Measurements from ENCODE around the gene CCNQ.
A peak's percentile ranks its signal among the peaks of the same experiment; 100 is the strongest.

CCNQ gene

GRCh38 chrX:153639177-153640044 is 40.5 kb upstream of the CCNQ start:
- no peak overlapping the region for H3K4me3 ChIP-seq (ENCODE audit: low read depth, low read length)
- TF ChIP-seq, protein P1, sequence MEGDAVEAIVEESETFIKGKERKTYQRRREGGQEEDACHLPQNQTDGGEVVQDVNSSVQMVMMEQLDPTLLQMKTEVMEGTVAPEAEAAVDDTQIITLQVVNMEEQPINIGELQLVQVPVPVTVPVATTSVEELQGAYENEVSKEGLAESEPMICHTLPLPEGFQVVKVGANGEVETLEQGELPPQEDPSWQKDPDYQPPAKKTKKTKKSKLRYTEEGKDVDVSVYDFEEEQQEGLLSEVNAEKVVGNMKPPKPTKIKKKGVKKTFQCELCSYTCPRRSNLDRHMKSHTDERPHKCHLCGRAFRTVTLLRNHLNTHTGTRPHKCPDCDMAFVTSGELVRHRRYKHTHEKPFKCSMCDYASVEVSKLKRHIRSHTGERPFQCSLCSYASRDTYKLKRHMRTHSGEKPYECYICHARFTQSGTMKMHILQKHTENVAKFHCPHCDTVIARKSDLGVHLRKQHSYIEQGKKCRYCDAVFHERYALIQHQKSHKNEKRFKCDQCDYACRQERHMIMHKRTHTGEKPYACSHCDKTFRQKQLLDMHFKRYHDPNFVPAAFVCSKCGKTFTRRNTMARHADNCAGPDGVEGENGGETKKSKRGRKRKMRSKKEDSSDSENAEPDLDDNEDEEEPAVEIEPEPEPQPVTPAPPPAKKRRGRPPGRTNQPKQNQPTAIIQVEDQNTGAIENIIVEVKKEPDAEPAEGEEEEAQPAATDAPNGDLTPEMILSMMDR (IDR thresholded peaks at IDR 0.05; ENCODE audit: insufficient read depth, low read depth, low read length, missing control alignments), result no peak
- DNase-seq (ENCODE audit: low read depth), result no peak

DNA sequence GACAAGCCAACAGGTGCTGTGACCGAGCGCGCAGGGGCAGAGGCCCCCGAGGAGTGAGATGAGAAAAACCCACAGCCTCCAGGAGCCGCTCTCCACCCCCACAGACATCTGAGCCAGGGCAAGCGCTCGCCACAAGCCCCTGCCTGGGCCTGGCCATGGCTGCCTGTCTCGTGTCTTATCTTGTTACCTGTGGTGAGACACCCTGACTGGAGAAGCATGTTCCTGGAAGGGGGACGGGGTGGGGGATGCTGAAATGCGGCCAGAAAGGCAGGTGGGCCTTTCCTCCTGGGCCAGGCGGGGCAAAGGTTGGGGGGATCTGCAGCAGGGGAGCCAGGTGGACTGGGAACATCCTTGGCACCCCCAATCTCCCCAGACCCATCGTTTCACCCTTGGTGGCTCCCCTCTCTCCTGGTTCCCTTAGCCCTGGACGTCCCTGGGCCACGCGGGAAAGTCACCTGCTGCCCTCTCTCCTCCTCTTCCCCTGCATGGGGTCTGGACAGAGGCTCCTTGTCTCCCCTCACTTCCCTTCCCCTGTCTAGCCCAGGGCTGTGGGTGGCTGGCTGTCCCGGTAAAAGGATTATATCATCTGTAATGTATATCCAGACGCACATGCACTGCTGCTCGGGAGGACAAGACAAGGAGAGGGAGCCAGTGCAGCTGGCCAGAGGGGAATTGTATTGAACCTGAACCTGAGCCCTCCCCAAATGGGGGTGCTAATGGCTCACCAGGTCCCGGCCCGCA is 39.7 kb upstream of the CCNQ start:
- TF ChIP-seq, protein P1 (IDR thresholded peaks at IDR 0.05; ENCODE audit: insufficient read depth, low read depth, low read length, missing control alignments), result no peak
- no peak for DNase-seq (ENCODE audit: low read depth)
- no peak overlapping the region for H3K4me3 ChIP-seq (ENCODE audit: low read depth, low read length)

DNA sequence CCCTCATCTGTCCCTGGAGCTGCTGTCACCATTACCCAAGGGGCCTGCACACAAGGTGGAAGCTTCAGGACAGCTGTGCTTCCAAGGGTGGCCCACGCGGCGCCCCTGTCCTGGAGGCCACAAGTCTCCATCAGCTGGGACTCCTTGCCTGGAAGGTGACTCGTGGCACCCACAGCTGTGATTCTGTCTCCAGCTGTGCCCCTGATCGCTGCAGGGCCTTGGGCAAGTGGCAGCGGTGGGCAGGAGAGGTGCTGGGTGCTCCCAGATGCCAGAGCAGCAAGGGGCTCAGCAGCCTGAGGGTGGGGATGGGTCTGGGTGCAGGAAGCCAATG is 39.1 kb upstream of the CCNQ start:
- no peak overlapping the region for H3K4me3 ChIP-seq (ENCODE audit: low read depth, low read length)
- no peak for DNase-seq (ENCODE audit: low read depth)
- TF ChIP-seq, protein P1 (IDR thresholded peaks at IDR 0.05; ENCODE audit: insufficient read depth, low read depth, low read length, missing control alignments), result no peak

DNA sequence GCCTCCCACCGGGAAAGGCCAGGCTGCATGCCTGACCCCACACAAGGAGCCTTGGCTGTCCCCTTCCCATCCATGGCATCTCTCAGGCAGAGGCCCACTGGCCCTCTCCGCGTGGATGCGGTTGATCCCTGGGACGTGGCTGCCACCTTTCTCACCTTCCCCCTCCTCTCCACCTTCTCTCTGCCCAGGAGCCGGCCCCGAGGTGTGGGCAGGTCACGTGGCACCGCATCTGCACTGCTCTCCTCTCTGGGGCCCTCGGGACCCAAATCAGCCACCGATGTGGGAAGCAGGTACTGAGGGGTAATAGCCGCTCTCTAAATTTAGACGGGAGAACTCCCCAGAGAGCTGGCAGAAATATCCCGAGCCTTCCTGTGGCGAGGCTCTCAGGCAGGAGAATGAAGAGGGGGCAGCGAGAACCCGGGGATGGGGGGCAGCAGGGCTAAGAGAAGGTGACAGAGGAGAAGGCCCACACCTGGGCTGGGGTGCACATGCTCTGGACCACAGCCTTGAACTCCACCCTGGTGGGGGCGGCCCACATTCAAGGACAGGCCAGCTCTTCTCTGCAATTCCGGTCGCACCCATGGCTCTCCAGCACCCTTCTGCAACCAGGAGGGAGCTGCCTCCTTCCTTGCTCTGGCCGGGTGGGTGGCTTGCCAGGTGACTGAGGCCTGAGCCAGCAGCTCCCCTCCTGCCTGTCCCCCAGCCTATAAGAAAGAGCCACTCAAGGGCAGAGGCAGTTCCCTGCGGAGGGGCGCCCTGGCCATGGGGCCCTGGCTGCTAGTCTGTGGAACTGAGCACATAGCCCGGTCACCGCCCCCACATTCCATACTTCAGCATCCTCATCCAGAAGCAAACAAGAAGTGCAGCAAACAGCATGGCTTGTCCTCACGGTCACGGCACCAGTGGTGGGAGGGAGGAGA is 38.4 kb upstream of the CCNQ start:
- TF ChIP-seq, protein P1 (IDR thresholded peaks at IDR 0.05; ENCODE audit: insufficient read depth, low read depth, low read length, missing control alignments), result no peak
- DNase-seq (ENCODE audit: low read depth), result no peak
- no peak overlapping the region for H3K4me3 ChIP-seq (ENCODE audit: low read depth, low read length)

DNA sequence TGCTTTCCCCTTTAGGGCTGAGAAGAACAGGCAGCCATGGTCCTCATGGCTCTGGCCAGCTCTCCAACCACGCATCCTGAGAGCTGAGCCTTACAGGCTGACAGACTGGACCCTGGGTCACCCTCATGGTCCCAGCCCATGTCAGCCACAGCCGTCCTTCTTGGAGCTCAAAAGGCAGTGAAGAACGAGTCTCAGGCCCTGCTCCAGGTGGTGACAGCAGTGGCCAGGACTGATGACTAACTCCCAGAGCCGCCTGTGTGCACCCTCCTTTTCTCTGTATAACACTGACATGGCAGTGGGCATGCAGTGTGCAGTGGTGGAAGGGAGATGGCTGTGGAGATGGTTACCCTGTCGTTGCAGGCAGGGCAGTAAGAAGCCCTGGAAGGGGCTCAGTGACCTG is 37.8 kb upstream of the CCNQ start:
- no peak for DNase-seq (ENCODE audit: low read depth)
- TF ChIP-seq, protein P1 (IDR thresholded peaks at IDR 0.05; ENCODE audit: insufficient read depth, low read depth, low read length, missing control alignments), result no peak

GRCh38 chrX:153635788-153636668 is 37.1 kb upstream of the CCNQ start:
- H3K4me3 ChIP-seq (ENCODE audit: low read depth, low read length), result no peak overlapping the region
- DNase-seq (ENCODE audit: low read depth), result peak; percentile 19
- TF ChIP-seq, protein P1 (IDR thresholded peaks at IDR 0.05; ENCODE audit: insufficient read depth, low read depth, low read length, missing control alignments), result peak; percentile 29

More for the DNA sequence above, 37.8 kb upstream of the CCNQ start:
- no peak overlapping the region for H3K4me3 ChIP-seq (ENCODE audit: low read depth, low read length)

All from GM12865 (cell line).